ENCODE data around the gene ALDOB.

ALDOB gene

DNA sequence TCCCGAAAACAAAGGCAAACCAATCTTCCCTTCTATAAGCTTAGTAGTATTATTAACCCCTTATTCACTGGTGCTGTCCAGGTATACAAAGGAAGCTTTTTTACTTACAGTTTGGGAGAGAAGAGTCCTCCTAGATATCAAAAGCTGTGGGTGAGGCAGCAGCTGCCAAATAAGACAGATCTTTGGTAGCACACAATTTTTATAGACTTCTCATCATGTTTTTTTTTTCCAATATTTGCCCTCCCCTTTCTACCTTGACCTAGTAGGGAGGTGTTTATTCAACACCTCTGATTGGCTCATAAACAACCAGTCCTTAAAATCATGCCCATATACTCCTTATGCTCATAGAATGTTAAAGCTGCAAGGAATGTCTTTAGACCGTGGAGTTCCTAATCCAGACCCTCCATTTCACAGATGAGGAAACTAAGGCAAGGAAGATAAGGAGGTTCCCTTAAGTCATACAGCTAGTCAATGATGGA, at the start of gene ALDOB:
Gene ALDOB, minus strand, starts transcription at position 174 of the 479 bp plus-strand sequence. CDS start 4,887 bp downstream, outside the sequence.
- no peak for DNase-seq

DNA sequence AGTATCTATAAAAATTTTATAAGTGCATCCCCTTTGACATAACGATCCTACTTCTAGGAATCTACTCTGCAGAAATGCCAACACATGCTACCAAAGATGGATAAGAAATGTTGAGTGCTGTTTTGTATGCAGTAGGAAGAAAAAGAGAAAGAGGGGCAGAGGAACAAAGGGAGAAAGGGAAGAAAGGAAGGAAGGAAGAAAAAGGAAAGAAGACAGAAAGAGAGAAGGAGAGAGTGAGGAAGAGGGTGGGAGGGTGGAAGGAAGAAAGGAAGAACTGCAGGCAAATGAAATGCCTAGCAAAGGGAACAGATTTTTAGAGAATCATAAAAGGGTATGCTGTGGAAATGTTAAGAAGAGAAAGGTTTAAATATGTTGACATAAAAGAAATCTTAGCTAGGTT, 48.5 kb upstream of the ALDOB start:
- no peak for DNase-seq

DNA sequence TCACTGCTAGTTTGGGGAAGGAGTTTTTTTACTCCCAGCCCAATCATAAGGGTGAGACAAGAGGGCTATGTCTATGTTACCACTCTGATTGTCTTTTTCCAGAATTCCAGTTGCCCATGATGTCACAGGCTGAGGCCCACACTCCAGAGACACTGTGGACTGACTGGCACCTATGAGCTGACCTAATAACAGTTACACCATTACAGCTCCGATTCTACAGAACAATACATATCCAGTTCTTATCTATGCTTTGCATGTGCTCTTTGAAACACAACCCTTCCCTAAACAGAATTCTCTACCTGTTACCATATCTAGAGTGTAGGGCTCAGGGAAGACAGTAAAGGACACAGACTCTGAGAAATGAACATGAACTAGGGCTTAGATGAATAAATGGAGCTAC, 45.7 kb upstream of the ALDOB start:
- DNase-seq, result no peak

DNA sequence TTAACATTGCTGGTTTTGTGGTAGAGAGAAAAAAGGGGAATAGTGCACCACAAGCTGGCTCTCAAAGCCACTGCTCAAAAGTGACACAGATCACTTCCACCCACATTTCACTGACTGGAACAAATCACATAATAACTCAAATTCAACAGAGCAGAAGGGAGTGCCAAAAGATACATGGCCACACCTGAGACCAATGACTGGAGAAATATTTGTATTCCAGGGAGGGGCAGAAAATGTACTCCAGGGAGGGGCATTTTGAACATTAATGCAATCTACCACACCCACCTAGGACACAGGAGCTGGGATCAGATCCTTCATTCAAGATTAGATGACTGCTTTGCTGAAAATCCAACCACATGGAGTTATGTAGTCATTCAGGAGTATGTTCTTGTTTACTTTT, 44.8 kb upstream of the ALDOB start:
- DNase-seq, result no peak

DNA sequence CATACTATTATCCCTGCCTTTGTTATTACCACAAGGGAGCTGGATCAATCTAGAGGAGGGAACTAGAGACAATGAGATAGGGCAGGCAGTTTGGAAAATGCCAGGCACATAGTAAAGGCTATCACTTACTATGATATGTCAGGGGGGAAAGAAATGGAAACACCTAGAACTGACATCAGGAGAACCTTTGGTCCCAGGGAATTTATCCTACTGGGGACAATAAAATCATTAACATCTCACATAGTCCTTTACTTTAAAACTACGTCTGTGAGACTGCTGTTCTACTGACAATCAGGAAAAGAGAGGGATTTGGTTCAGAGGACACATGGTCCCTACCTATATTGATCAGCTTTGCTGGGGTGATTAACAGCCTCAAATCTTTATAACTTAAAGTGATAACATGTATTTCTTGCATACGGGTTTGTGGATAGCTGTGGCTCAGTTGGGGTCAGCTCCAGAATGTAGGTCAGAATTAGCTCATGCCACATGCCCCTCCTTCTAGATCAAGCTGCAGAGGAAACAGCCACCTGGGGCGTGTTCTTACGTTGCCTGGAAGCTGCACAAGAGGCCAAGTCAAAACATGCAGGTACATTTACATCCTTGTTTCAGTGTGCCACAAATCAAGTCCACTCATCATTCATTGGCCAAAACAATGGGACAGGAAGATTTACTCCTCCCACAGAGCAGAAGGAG, 43.9 kb upstream of the ALDOB start:
- DNase-seq, result no peak

DNA sequence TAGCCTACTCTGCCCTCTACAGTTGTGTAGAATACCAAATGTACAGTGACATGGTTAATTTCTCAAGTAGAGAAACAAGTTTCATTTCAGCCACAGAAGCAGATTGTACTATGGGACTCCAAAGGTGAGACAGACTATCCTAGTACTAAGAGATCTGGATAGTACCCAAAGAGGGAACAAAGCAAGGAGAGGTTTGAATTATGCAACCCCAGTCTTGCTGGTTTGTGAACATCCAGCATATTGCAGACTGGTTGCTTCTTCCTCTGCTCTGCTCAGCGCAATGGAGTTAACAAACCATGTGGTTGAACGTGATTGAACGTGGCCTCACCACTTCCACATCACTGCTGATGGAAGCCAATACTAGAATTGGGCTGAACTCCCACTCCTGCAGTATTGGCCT, 43.3 kb upstream of the ALDOB start:
- no peak for DNase-seq

DNA sequence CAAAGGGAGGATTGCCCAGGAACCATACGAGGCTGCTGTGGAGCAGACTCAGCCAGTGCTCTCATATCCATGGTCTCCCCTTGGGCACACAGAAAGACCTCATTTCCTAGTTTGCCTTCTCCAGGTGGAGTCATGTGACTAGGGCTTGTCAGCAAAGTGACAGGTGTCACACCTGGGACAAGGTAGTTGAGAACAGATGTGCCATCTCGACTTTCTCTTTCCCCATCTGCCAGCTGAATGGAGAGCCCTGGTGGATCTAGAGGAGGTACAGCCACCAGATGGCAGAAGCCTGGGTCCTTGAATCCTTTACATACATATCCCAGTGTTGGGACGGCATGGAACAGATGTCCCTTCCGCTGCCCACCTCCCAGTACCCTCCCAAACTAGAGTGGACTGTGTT, 42.9 kb upstream of the ALDOB start:
- peak; percentile 87 for DNase-seq

DNA sequence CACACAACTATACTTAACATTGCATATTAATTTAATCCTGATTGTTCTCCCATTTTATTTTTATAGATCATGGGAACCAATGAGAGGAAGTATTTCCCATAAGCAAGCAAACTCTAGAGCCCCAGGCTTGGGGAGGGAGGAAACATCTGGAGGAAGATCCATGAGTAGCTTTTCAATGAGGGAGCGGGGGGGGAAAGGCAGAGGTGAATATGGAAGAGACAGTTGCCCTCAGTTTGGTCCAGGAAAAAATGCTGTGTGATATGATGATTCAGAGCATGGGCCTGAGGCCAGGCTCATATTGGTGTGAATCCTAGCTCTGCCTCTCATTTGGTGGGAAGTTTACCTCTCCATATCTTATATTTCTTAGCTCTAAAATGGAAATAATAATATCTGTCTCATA, 42.2 kb upstream of the ALDOB start:
- DNase-seq, result no peak

DNA sequence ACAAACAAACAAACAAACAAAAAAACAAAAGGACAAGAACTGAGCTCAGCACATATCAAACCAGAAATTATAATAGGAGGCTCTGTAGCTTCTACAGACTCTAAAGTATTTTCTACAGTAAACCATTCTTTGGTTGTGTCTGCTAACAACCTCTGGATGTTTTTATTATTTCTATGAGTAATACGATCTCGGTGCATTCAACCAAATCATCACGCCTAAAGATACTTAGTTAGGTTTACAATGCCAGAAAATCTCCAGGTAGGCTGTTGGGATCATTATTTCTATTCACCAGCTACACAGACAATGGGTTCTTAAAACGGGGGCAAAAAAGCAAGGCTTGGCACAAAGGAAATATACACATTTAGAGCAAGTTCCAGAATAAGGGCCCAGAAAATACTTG, 41.6 kb upstream of the ALDOB start:
- DNase-seq, result no peak

DNA sequence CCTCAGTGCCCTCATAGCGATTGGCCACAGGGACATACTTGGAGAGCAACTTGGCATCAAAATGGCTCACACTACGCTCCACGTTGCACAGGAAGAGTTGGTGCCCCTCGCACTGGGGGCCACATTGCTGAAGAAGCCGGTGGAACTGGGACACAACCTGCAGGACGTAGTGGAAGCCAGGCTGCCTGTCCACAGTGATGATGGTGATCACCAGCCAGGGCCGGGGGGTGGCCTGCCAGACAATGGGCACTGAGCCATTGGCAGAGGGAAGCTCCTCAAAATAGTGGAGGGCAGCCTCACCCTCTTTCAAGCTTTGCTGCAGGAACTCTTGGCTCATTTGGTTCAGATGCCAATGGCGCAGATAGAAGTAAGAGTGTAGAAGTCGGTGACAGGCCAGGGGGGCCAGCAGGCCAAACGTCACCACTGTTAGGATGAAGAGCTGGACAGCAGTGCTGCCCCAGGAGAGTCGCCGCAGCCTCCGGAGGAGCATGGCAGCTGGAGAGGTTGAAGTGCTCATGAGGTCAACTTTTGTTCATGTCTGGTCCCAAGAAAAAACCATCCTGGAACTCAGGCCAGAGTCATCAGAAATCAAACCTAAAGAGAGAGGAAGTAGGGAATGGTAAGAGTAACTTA, 41.1 kb upstream of the ALDOB start:
- no peak for DNase-seq

DNA sequence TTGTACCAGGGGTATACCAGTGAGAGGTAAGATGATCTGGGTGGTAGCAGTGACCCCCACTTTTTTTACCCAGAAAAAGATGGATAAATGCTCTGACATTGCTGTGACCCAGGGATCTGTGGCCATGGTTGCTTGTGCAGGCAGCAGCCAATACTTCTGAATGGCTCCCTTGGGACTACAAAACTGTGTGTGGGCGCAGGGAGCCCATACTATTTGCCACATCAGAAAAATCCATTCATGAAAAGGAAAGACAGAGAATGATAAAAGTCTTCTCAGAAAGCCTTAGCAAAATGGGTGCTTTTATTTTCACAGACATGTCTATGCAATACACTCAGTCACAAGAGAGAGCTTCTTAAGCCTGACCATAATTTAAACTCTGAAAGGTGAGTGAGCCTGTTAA, 37.3 kb upstream of the ALDOB start:
- no peak for DNase-seq

DNA sequence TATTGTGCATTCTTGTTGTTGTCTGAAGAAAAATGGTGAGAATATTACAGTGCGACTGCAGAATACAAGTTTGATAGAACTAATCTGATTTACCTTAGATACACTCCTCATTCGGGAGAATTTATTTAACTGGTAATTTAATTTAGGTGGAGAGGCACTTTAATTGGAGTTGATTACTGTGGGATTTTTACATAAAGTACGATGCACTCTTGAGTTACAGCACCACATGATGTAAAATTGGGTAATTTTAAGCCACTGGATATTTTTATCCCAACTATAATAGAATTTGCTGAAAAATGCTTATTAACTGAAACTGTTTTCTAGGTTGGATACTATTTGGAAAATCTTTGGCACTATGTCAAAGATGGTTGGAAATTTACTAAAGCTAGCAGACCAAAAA, 35.4 kb upstream of the ALDOB start:
- DNase-seq, result no peak

DNA sequence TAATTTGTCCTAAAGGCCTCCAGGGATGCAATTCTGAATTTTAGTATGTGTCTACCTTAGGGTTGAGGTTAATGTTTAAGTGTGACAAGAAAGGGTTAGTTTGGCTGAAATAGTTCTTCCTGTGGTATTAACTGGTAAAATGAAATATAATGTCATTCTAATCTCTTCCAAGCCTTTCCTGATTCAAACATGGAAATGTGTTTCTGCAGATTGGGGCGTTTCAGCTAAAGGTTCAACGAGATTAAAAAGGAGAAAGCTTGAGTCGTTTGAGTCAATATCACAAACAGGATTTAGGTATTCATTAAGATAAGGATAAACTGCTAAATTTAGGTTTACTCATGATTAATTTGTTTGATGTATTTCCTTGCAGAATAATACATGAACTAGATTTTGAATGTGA, 34.4 kb upstream of the ALDOB start:
- DNase-seq, result no peak

DNA sequence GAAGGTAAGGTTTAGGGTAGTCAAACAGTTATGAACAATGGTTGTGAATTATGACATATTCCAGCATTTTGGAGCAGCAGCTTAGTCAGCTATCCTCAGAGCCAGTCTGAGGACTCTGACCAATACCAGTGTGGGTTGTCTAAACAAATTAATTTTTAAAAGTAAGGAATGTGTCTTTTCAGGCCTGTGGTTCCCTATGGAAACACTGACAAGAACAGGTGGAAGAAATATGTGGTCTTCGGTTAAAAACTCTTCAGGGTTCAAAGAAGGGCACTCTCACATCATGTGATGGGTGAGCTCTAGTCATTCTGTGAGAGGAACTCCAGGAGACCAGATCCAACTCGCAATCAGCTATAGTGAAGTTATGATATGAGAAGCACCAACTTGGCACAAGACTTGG, 33.5 kb upstream of the ALDOB start:
- no peak for DNase-seq

DNA sequence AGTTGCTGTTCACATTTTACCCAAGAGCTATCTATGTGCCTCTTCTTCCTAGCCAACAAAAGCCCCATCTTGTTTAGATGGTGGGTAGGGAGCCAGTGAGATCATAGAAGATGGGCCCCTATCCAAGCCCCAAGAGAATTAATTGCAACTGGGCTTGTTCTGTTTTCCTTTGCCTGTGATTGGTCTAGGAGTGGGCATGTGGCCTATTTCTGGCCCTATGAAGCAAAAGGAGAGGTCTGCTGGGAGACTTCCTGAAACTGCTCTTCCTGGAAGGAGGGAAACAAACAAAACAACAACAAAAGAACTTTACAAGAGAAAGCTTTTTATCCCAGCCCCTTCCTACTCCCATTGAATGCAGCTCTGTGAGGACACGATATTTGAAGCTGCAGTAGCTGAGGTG, 32.5 kb upstream of the ALDOB start:
- no peak for DNase-seq

DNA sequence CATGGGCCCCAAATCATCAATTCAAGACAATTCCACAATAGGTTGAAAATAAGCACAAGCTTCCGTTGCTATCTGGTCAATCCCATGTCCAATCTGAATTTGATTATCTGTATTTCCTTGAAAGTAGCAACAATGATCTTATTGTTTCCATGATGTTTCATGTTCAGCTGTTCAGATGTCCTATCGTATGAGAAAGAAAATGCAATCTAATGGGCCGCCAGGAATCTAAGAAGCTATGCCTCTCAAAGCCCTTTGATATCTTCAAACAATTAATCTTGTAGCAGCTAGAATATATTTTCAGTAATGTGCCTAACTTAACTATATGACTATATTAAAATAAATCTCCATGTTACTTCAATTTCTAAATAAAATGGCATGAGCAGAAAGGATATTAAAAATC, 32.1 kb upstream of the ALDOB start:
- DNase-seq, result no peak

DNA sequence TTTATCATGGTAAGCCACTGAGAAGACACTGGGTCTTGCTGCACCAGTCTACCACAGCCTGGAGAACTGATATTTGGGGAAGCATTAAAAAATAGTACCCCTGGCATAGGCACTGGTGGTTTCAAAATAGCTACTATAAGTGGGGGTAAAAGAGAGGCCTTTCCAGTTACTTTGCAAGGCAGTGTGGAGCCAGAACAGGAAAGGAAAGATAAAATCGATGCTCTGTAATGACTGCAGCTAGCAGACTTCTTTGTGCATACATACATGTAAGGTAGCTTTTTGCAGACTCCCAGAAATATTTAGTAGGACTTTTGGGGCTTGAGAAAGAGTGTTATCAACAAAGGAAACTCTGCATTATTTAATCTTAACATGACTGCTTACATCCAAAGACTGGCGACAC, 31.3 kb upstream of the ALDOB start:
- no peak for DNase-seq

DNA sequence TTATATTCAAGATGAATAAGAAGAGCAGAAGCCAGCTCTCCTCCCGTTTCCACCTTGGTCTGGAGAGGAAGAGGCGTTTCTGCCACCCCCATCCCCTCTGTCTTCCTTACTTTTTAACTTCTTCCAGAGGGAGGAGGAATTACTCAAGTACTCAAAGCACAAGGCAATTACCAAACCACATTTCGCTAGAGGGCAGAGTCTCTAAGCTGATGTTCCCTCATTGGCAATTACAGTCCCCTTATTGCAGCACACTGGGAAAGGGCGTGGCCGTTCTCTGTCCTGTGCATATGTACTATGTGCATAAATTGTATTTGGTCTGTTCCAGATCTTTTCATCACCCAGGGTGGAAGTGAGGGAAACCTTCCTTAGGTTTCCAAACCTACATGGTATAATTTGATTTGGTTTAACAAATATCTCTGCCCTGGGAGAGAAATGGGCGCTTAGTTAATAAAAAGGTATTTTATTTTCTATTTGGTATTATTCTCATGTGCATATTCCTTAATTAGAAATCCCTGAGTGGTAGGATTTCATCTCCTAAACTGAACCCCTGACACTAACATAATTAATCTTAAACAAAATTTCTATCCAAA, 29.8 kb upstream of the ALDOB start:
- DNase-seq, result peak; percentile 41

DNA sequence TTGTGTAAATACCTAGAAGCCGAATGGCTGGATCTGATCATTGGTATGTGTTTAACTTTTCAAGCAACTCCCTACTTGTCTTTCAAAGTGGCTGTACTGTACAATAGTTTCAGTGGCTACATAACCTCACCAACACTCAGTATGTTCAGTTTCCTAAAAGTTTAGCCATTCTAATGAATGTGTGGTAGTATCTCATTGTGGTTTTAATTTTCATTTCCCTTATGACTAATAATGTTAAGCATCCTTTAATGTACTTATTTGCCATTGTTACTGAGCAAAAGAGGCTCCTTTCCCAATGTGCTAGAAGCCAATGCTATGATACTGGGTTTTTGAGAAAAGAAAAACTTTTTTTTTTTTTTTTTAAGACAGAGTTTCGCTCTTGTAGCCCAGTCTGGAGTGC, 27.8 kb upstream of the ALDOB start:
- no peak for DNase-seq

DNA sequence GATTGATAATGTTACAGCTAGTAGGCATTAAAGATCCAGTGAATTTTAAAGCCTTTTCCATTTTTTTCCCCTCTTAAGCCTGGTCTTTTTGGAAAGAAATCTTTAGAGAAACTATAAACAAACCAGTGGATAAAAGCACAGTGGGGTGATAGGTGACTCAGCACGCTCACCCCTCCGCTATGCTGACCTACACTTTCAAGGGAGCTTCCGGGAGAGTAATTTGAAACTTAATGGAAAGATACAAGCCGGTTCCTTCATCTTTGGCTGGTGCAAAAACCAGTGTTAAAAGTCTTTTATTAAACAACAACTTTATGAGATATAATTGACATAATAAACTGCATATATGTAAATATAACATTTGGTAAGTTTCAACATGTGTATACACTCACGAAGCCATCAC, 27.0 kb upstream of the ALDOB start:
- no peak for DNase-seq

DNA sequence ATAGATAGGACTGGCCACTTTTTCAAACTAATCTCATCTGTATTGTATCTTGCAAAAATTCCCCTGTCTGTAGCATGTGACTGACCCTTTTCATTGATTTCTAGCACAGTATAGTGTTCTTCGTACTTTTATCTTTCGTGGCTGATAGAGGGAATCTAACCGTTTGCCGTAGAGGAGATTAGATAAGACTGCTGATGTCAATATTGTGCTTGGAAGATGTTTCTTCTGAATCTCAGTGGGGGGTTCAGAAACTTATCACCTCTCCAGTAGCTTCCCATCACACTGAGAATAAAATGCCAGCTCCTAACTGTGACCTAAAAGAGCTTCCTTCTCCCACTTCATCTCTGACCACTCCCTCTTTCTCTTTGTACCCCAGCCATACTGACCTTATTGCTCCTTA, 25.4 kb upstream of the ALDOB start:
- DNase-seq, result no peak

DNA sequence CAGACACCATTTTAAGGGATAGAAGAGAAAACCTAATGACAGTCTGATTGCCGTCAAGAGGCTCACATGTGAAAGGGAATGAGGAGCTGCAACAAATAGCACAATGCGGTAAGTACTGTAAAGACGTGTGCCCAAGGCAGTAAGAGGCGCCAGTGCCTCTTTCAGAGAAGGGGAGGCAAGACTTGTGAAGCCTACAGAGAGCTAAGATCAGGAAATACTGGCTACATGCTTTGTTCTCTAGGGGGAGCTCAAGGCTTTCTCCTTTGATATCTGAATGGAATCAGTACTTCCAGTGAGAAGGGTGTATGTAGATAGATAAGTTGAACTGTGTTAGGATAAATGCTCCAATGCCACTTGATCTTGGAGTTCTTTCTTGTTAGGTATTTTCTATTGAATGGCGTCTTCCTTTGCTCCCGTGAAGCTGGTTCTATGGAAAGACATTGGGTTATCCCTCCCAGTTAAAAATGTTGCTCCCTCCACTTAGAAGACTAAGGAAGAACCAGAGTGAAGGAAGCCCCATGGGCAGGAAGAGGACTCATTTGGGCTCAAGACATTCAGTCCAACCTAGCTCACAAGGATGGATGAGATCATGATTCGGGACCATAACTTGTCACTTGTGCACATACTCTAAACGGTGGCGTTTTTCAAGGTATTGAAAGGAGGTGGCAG, 23.5 kb upstream of the ALDOB start:
- peak; percentile 78 for DNase-seq

DNA sequence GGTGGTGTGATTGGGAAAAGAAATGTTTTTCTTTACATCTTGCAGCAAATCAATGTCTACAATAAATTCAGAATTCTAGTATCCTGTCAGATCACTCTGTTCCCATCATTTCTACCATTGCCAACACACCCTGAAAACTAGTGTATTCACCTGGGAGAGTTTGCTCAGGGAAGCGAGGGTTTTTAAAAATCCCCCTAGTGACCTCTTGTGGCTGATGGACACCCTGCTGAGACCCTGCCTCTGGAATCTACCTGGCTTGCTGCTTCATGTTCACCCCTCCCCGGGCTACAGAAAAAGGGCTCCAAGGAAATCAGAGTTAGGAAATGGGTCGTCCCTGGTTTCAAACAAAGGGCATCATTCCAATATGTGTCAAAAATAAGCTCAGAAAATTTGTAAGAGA, 21.4 kb upstream of the ALDOB start:
- no peak for DNase-seq

DNA sequence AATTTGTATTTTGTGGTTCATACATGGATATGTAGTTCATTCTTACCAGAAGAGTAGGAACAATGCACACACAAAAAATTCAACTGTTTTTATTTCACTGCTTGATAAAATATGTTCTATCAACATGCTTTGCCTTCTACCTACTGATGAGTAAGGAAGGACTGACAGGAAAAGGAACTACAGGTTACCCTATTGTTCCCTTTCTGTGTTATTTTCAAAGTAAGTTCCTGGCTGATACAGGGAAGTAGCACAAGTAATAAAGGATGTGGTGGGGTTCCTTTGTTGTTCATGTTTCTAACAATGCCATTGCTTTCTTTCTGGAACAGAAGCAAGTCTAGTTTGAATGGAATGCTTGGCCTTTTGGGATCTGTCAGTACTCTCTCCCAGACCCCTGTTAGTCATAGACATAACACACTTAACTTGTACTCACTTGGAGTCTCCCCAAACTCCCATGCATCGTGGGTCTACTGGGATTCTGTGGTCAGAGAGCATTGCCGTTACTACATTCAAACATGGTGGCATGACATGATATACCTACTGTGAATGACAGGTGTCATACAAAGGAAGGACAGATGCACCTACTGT, 20.2 kb upstream of the ALDOB start:
- DNase-seq, result no peak
